Body of pancreas (tissue), 4 donors: ENCODE results near the gene HS6ST3.

ENCODE experiments used
- POLR2A ChIP-seq, 3 donors: fragments of 450-650 bp; IDR thresholded peaks; one replicate each; pipeline ENCODE4 v1.6.1; 2016; ENCODE audit warnings: antibody characterized with exemption in 3 of 3, mild to moderate bottlenecking in 2 of 3
- TF ChIP-seq, protein P1 (sequence below), 7 experiments: fragments of 450-650 bp in 4 of 7; fragments of 200-600 bp in 3 of 7; sonication (generic) in 3 of 7; IDR thresholded peaks; one replicate each; pipeline ENCODE4 v1.5.1; 2016 to 2019; ENCODE audit warnings: antibody characterized with exemption in 7 of 7

- TF ChIP-seq, protein P1, sequence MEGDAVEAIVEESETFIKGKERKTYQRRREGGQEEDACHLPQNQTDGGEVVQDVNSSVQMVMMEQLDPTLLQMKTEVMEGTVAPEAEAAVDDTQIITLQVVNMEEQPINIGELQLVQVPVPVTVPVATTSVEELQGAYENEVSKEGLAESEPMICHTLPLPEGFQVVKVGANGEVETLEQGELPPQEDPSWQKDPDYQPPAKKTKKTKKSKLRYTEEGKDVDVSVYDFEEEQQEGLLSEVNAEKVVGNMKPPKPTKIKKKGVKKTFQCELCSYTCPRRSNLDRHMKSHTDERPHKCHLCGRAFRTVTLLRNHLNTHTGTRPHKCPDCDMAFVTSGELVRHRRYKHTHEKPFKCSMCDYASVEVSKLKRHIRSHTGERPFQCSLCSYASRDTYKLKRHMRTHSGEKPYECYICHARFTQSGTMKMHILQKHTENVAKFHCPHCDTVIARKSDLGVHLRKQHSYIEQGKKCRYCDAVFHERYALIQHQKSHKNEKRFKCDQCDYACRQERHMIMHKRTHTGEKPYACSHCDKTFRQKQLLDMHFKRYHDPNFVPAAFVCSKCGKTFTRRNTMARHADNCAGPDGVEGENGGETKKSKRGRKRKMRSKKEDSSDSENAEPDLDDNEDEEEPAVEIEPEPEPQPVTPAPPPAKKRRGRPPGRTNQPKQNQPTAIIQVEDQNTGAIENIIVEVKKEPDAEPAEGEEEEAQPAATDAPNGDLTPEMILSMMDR (IDR thresholded peaks at IDR 0.05), result no peak
- peak in 1 of 3 donors; percentile 48 for TF ChIP-seq POLR2A (IDR thresholded peaks at IDR 0.05)
Measured at GRCh38 chr13:96091164-96092117, 1.5 kb downstream of the HS6ST3 start.
